Cardiac fibroblast (primary cell): ENCODE results near the gene PCK2.

Experiments
- DNase-seq, 2 donors: peaks; one replicate each; pipeline versions ENCODE4 v3.0.0 to v3.0.0-alpha.2; 2010; ENCODE audit warnings: low read depth in 2 of 2
- H3K4me3 ChIP-seq, 2 donors: replicated peaks in 1 of 2; 1 replicate in 1 of 2; 2 replicates in 1 of 2; pipeline ENCODE4 v1.5.1; 2011; ENCODE audit warnings: low read depth in 2 of 2, low read length in 2 of 2, mild to moderate bottlenecking in 2 of 2, moderate library complexity in 1 of 2
- TF ChIP-seq, protein P1 (sequence below): IDR thresholded peaks from one replicate; pipeline ENCODE4 v1.5.1; 2011; ENCODE audit warnings: low read depth, mild to moderate bottlenecking, low read length, inconsistent platforms

Gene PCK2

GRCh38 chr14:24079491-24080141 is 14.5 kb upstream of the PCK2 start:
- DNase-seq, result no peak
- H3K4me3 ChIP-seq, result no peak overlapping the region
- TF ChIP-seq, protein P1, sequence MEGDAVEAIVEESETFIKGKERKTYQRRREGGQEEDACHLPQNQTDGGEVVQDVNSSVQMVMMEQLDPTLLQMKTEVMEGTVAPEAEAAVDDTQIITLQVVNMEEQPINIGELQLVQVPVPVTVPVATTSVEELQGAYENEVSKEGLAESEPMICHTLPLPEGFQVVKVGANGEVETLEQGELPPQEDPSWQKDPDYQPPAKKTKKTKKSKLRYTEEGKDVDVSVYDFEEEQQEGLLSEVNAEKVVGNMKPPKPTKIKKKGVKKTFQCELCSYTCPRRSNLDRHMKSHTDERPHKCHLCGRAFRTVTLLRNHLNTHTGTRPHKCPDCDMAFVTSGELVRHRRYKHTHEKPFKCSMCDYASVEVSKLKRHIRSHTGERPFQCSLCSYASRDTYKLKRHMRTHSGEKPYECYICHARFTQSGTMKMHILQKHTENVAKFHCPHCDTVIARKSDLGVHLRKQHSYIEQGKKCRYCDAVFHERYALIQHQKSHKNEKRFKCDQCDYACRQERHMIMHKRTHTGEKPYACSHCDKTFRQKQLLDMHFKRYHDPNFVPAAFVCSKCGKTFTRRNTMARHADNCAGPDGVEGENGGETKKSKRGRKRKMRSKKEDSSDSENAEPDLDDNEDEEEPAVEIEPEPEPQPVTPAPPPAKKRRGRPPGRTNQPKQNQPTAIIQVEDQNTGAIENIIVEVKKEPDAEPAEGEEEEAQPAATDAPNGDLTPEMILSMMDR, result no peak

- TF ChIP-seq, protein P1, result no peak
- DNase-seq, result no peak
- no peak overlapping the region for H3K4me3 ChIP-seq
These were observed 14.0 kb upstream of the PCK2 start for GRCh38 chr14:24080142-24080530.

DNA sequence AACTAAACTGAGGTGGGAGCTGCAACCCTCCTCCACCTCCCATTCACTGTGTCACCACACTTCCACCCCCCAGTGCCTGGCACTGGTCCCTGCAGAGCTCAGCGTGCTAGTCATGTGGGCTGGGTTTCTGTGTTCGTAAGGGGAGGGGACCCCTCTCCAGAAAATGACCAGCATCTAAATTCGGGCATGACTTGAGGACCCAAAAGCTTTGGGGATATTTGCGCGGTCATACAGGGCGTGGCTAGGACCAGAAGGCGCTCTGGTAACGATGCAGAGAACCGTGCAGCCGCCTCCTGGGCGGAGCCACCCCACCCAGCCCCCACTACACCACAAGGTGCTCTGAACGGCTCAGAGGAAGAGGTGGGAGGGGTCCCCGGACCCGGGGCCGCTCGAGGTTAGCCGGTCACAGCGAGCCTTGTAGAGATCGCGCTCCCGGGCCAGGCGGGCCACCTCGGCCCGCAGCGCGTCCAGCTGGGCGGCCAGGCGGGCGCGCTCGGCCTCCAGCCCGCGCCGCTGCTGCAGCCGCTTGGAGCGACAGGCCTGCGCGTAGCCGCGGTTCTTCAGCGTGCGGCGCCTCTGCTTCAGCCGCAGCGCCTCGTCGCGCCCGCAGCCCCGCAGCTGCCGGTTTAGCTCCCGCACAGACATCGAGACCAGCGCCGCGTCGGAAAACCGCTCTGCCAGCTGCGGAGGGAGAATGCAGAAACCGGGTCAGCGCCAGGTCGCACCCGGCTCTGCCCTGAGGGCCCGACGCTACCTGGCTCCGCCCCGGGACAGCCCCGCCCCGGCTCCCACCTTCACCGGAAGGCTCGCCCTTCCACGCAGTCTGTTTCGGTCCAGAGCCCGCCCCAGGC is 13.0 kb upstream of the PCK2 start:
- TF ChIP-seq, protein P1, result no peak
- peak; percentile 12 to 17 for DNase-seq
- peak overlapping the region; percentile 37 to 53 for H3K4me3 ChIP-seq

DNA sequence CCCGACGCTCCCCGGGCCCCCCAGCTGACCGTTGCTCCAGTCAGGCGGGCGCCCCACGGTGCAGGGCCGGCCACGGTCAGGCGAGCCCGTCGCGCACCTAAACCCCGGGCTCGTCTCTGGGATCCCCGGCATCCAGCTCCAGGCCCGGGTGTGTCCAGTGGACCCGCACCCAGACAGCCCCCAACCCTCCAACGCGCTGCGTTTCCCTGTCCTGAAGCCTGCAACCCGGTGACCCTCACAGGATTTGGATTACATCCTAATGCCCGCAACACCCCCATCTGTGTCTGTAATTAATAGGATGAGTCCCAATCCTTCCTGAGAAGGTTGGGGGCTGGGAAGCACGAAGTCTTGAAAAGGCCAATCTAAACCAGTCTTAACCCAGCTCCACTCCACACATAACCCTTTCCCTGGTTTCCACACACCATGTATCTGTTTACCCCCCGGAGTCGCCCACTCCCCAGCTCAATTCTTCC is 12.3 kb upstream of the PCK2 start:
- no peak for DNase-seq
- TF ChIP-seq, protein P1, result no peak
- H3K4me3 ChIP-seq, result peak overlapping the region in 1 of 2 donors; percentile 53

GRCh38 chr14:24082411-24083080 is 11.6 kb upstream of the PCK2 start:
- DNase-seq, result no peak
- TF ChIP-seq, protein P1, result no peak
- no peak overlapping the region for H3K4me3 ChIP-seq

DNA sequence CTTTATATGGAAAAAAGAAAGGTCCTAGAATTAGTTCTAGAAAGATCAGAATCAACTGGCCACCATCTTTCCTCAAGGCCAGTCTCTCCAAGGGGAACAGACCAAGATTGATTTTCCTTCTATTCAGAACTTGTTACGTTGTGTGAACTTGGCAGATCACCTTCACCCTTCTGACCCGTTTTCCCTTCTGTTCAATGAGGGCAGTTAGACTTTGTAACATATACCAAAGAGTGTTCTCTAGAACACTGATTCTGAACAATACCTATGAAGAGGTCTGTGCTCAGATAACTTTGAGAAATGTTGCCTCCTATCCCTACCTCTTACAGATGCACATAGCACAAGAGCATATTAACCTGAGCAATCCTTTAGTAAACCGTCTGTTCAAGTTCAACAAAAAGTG is 10.6 kb upstream of the PCK2 start:
- no peak for DNase-seq
- H3K4me3 ChIP-seq, result no peak overlapping the region
- TF ChIP-seq, protein P1, result no peak
